GM19397 (cell line): ENCODE results near the gene RIPOR3.
"Not testable (repeated sequence)": the region's sequence is repeated elsewhere in the genome, so short reads cannot be mapped to it uniquely, and the experiment has no call there.

Source experiments
- ATAC-seq: cut with Tn5 transposase; IDR thresholded peaks from one replicate; pipeline ENCODE4 v1.9.1; 2021; ENCODE audit warnings: mild to moderate bottlenecking, moderate library complexity; ENCODE audit not compliant: unreplicated experiment

RIPOR3 gene

GRCh38 chr20:50708845-50709635, 17.7 kb upstream of the RIPOR3 start:
- no peak for ATAC-seq

GRCh38 chr20:50704971-50705370, 13.6 kb upstream of the RIPOR3 start:
- ATAC-seq = no peak

- ATAC-seq = no peak
Observed at GRCh38 chr20:50704514-50704913, 13.2 kb upstream of the RIPOR3 start.

GRCh38 chr20:50703651-50704438, 12.5 kb upstream of the RIPOR3 start:
- not testable (repeated sequence) for ATAC-seq

GRCh38 chr20:50701041-50701963, 10.0 kb upstream of the RIPOR3 start:
- no peak for ATAC-seq

- ATAC-seq = no peak
Observed at GRCh38 chr20:50699688-50700087, 8.3 kb upstream of the RIPOR3 start.

- ATAC-seq = not testable (repeated sequence)
Observed at GRCh38 chr20:50698255-50698654, 6.9 kb upstream of the RIPOR3 start.

- ATAC-seq = no peak
Observed at GRCh38 chr20:50695135-50695872, 4.0 kb upstream of the RIPOR3 start.

GRCh38 chr20:50694379-50695134, 3.2 kb upstream of the RIPOR3 start:
- ATAC-seq = no peak

GRCh38 chr20:50693001-50693400, 1.7 kb upstream of the RIPOR3 start:
- ATAC-seq = no peak

GRCh38 chr20:50692552-50692933, 1.2 kb upstream of the RIPOR3 start:
- ATAC-seq = no peak

GRCh38 chr20:50691573-50692551, 520 bp upstream of the RIPOR3 start:
- ATAC-seq = no peak

- ATAC-seq = no peak
Observed at GRCh38 chr20:50689864-50690649, 1.3 kb downstream of the RIPOR3 start.

- no peak for ATAC-seq
Observed at GRCh38 chr20:50688256-50688975, 2.9 kb downstream of the RIPOR3 start.

GRCh38 chr20:50686821-50687220, 4.5 kb downstream of the RIPOR3 start:
- ATAC-seq = no peak

- ATAC-seq = no peak
Observed at GRCh38 chr20:50683570-50683969, 7.8 kb downstream of the RIPOR3 start.

GRCh38 chr20:50682947-50683530, 8.3 kb downstream of the RIPOR3 start:
- ATAC-seq = no peak
